HCEC 1CT (cell line): ENCODE results near the gene CMIP.
"Not testable (repeated sequence)": the region's sequence is repeated elsewhere in the genome, so short reads cannot be mapped to it uniquely, and the experiment has no call there.

Source experiments
- DNase-seq: peaks from one replicate; pipeline ENCODE4 v3.0.0-alpha.2; 2017

Gene CMIP

DNA sequence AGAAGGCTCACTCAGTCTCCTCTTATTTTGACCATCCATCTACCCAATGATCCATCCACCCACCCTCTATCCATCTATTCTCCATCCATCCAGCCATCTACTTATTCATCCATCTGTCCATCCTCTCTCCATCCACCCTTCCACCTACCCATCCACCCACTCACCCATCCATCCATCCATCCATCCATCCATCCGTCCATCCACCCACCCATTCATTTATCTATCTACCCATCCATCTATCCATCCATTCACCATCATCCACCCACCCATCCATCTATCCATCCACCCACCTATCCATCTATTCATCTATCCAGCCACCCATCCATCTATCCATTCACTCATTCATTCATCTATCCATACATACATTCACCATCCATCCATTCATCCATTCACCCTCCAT is 288.7 kb downstream of the CMIP start:
- no peak for DNase-seq

DNA sequence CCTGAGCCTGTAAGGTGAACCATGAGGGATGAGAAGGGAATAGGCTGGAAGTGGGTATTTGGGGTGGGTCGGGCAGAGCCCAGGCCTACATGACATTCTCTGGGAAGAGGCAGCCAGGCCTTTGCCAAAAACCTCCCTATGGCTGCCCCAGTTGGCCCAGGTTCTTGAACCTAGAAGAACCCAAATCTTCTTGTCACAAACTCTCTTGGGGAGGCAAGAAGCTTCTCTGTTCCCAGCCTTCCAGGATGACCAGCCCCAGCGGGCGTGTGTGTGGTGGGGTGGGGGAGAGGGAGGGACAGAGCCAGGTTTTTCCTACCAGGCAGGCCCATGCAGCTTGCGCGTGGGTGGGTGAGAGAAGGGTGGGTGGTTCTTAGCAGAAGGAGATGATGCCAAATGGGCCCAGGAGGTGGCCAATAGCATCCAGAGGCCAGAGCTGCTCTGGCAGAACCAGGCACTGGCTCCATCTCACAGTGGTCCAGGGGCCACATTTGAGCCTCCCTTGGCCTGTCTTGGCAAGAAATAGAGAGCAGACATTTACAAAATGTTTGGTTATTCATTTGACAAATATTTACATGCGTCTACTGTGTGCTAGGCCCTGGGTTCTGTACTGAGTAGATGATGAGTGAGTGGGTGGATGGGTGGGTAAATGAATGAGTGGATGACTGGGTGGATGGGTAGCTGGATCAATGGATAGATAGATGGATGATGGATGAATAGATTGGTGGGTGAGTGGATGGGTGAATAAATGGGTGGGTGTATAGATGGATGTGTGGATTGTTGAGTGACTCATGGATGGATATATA is 290.2 kb downstream of the CMIP start:
- no peak for DNase-seq

DNA sequence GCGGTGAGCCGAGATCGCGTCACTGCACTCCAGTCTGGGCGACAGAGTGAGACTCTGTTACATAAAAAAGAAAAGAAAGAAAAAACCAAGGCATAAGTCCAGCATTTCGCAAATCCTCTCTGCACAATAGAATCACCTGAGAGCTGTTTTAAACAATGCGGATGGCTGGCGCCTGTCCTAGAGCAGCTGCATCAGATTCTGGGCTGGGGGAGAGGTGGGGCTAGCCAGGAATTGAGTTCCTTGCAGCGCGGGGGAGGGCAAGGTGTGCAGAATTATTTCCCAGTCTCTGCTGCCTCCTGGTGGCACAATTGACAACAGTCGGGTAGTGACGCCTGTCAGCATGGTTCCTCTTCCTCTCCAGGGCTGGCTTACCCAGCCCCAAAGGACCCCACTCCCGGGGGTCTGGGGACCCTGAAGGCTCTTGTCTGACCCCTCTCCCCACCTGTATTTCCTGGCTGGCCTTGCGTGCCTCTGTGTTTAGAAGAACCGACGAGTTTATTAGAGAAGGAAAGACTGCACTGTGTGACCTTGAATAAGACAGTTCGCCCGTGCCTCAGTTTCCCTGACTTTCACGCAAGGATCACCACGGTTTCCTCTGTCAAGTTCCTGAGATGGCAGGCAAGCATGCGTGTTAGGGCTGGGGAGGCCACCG is 293.4 kb downstream of the CMIP start:
- DNase-seq: peak; percentile 19

GRCh38 chr16:81738783-81739496 is 294.3 kb downstream of the CMIP start:
- no peak for DNase-seq

GRCh38 chr16:81739503-81739902 is 294.9 kb downstream of the CMIP start:
- DNase-seq: no peak

DNA sequence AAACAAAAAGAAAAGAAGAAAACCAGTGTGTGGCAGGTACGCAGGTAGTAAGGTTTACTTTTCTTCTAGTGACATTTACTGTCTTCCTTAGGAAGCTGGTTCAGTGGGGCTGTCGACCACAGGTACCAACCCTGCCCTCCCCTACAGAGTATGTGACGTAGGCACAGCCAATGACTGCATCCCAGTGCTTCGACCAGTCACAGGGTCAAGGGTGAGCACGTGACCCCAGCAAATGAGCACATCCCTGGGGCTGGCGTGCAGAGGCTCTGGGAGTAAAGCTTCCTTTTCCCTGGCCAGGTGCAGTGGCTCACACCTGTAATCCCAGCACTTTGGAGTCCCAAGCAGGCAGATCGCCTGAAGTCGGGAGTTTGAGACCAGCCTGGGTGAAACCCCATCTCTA is 295.6 kb downstream of the CMIP start:
- no peak for DNase-seq

- DNase-seq: not testable (repeated sequence)
These were observed 296.8 kb downstream of the CMIP start for GRCh38 chr16:81741430-81741770.

DNA sequence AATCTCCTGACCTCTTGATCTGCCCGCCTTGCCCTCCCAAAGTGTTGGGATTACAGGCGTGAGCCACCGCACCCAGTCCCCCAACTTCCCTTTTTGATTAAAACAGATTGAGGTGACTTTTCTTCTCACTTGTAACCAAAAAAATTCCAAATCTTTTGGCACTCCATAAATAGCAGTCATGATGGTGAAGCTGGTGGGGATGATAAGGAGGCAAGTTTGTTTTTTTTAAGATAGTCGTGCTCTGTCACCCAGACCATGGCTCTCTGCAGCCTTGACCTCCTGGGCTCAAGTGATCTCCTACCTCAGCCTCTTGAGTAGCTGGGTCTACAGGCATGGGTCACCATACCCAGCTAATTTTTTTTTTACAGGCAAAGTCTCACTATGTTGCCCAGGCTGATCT is 299.8 kb downstream of the CMIP start:
- no peak for DNase-seq

DNA sequence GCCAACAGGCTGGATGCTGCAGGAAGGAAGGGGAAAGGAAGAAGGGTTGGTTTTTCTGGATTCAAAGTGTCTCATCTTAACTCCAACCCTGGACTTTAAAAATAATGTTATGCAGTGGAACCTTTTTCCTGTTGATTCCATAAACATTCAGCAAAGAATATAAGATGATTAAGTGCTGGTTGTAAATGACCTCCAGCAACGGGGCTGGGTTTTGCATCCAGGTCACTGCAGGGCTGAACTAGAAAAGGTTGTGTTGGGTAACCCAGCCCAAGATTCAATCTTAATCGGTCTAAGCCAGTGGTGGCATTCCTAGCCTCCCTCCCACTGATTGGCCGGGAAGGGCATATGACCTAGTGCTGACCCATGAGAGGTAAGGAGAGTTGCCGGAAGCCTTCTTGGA is 300.3 kb downstream of the CMIP start:
- DNase-seq: no peak

DNA sequence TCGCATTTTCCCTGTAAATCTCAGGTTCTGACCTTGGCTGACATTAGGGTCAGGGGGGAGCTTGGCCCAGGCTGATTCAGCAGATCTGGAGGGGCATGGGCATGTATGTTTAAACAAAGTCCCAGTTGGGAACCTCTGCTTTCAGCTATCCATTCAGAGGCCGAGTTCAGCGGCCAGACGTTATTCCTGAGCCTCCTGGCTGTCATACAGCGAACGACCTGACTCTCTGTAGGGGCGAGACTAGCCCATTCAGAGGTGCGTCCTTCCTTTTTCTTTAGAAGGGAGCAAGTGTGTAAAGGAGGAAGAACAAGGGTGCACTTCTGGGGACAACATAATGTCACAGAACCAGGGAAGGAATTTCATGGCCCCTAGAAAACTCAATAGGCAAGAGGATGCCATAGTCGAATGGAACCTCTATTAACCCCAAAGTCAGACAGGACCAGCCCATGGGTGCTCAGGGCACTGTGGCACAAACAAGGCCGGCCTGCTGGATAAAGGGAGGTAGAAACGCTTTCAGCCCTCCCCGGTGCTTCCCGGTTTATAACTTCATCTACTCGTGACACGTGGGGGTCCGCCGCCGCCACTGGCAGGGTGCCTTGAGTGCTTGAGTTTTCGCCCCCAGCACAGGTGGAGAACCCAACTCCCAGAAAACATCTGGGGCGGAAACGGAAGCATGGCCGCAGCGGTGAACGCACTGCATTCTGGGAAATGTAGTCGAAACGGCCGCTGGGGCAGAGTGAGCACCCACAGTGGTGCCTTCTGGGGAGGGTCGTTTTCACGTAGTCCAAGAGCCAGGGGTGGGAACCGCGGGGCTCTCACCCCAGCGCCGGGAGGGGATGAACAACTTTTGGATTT is 301.3 kb downstream of the CMIP start:
- DNase-seq: peak; percentile 42

DNA sequence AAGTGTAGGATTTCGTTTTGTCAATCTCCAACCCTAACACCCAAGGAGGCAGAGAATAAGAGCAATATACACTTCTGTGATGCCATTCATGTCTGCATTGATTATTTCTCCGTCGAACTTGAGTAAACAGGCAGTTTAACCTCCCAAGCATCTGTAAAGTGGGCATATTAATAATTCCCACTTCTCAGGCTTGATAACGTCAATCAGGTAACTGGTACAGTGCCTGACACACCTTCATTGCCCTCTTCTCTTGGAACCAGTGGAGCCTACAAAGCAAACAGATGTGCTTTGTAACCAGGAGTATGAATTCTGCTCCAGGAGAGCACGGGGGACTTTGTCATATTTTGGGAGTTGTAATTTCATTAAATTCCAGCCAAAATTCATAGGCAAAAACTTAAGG is 302.0 kb downstream of the CMIP start:
- DNase-seq: no peak

DNA sequence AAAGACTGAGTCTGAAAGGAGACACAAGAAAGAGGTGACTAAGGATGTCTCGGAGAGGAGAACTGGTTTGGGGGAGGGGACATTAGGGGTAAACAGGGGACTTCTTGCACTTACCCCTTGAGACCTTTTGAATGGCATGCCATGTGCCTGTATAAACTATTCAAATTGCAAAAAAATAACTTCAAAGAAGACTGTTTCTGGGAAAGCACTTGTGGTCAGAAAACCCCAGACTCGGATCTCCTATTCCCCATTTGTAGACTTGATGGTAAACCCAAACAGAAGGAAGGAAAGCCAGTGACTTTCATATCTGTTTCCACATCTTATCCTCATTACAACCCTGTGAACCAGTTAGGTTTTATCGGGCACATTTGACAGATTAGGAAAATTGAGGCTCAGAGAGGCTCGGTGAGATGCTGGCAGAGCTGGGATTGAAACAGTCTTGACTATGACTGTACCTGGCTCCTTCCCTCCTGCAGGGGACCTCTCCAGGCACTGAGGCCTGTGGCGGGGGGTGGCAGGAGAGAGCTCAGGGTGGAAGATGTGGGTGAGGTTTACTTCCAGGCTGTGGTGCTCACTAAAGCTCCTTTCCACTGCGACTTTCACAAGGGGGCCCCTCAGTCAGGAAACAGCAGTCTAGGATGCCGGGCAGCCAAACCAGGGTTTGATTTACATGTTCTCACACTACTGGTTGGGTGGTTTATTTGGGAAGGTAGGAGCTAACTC is 304.0 kb downstream of the CMIP start:
- no peak for DNase-seq

- DNase-seq: no peak
These were observed 307.7 kb downstream of the CMIP start for GRCh38 chr16:81752225-81752875.

GRCh38 chr16:81752876-81753227 is 308.2 kb downstream of the CMIP start:
- DNase-seq: no peak

DNA sequence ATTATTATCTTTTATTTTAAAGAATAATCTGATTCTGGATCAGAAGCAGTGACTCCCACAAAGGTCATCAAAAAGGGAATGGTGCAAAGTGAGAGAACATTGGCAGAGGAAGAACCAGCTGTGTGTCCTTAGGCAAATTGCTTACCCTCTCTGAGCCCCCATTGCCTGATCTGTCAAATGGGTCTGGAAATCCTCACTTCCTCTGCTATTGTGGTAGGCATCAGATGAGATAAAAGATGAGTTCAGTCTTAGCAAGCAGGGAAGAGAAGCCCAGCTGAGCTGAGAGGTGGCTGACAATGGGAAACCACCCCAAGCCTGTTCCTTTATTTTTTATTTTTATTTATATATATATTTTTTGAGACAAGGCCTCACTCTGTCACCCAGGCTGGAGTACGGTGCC is 310.2 kb downstream of the CMIP start:
- no peak for DNase-seq

GRCh38 chr16:81755915-81756614 is 311.5 kb downstream of the CMIP start:
- DNase-seq: no peak

DNA sequence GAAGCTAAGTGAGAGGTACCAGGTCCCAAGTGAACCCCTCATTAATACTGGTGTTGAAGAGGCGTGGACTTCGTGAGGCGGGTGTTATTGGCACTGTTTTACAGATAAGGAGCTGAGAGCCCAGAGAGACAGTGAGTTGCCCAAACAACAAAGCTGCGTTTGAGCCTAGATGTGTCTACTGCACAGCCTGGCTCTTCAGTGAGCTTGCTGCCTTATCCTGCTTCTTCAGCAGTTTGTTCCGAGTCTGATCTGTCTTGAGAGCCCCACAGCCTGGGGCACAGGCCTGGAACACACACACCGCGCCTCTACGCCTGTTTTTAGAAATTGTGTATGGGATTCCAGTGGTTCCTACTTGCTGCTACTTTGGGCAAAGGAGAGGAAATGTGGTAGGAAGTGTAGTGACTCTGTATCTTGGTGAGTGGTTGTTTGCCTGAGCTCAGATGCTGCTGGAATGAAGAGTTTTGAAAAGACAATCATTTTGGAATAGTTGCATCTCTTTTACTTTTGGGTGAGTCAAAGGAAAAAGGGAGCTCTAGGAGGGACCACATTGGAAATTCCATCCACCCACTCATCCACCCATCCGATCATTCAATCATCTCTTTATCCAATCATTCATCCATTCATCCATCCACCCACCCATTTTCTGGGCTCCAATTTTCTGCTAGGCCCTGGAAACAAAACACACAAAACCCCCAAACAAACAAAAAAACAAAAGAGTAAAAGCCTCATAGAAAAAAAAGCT is 312.2 kb downstream of the CMIP start:
- no peak for DNase-seq

DNA sequence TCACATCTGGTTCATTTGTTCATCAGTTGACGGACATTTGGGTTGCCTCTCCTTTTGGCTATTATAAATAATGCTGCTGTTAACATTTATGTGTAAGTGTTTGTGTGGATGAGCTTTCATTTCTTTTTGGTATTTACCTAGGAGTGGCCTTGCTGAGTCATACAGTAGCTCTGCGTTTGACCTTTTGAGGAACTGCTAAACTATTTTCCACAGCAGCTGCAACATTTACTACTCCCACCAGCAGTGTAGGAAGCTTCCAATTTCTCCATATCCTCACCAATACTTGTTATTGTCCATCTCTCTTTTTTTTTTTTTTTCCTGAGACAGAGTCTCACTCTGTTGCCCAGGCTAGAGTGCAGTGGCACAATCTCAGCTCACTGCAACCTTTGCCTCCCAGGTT is 313.8 kb downstream of the CMIP start:
- DNase-seq: peak; percentile 47
